ENCODE measurements around the gene MLPH.

Gene MLPH

GRCh38 chr2:237603718-237604362, 116.8 kb downstream of the MLPH start:
- peak overlapping the region; percentile 47 for H3K27ac Mint-ChIP-seq
- H3K4me1 Mint-ChIP-seq (ENCODE audit: low read depth), result peaks cover 9% of the 10 kb centered on the region
- peak overlapping the region; percentile 18 for H3K4me3 Mint-ChIP-seq
- intact Hi-C loops (cut with micrococcal nuclease), result no loop called here
- H3K36me3 Mint-ChIP-seq (ENCODE audit: low read depth), result no peaks in the 10 kb centered on the region
- H3K9me3 Mint-ChIP-seq, result no peaks in the 10 kb centered on the region
- H3K27me3 Mint-ChIP-seq, result peaks cover 21% of the 10 kb centered on the region

- Mint-ChIP-seq H3K36me3 (ENCODE audit: low read depth) (no peaks in the 10 kb centered on the region), H3K27ac (no peak overlapping the region), H3K9me3 (no peaks in the 10 kb centered on the region), H3K4me3 (no peak overlapping the region), H3K4me1 (ENCODE audit: low read depth) (peaks cover 9% of the 10 kb centered on the region), H3K27me3 (peaks cover 25% of the 10 kb centered on the region)
- intact Hi-C loops (cut with micrococcal nuclease), result no loop called here
Observed at GRCh38 chr2:237604391-237604790, 117.3 kb downstream of the MLPH start.

Data from dendritic cell treated with granulocyte-macrophage colony-stimulating factor and Interleukin-4, amounts not matched to agents 40 ng/mL and 50 ng/mL, for 4 days (primary cell).